ENCODE data around the gene CTNNBIP1. TPM values are rescaled to one million over a fixed set of nuclear protein-coding genes. Genes with fewer than 3 reads are reported as not detected.

CTNNBIP1 gene
- total and polyA plus RNA-seq, 8 donors: 9.4 to 27.3 (median 19.1) TPM

DNA sequence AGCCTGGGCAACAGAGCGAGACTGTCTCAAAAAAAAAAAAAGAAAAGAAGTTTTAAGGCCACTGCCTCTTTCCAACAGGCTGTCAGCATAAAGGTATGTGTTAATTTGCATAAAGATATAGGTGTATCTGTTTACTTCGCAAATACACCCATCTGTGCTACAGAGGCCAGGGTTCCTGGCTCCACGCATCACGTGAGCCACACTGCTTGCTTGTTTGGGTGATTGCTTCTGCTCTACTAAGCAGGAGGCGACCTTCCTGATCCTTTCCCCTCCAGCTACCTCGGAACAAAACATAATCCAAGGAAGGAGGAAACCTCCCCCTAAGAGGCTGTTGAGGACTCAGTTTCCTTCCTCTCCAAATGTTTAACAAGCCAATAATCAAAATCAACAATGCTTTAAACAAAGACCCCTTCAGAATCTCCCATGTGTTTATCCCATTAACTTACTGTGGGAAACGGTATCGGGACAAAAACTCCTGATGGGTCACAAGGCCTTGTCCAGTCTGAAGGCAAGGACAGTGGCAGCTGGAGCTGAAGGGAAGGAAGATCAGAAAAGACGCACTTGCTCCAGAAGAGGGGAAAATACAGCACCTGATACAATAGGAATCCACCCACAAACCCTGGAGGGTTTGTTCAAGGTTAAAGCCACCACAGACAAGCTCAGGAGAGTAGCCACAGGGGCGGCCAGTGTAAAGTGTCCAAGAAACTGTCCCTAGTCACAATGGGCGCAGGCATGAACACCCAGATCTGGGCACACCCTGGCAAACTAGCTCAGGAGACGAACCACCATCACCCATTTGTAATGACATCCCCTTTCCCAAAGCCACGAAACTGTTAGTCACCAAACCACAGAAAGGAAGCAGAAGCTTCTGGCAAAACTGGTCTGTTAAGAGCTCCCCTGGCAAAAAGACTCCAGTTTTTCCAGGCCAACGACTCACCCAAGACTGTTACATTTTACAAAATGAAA is 17.2 kb downstream of the CTNNBIP1 start:
- peak overlapping the region in 2 of 4 donors; percentile 57 to 71 for H3K27ac ChIP-seq
- 35 to 37% methylated on average over 14 of the region's 14 CpGs for WGBS, 2 donors
- peak in 2 of 6 donors; percentile 21 to 30 for DNase-seq
- TF ChIP-seq, protein P1, sequence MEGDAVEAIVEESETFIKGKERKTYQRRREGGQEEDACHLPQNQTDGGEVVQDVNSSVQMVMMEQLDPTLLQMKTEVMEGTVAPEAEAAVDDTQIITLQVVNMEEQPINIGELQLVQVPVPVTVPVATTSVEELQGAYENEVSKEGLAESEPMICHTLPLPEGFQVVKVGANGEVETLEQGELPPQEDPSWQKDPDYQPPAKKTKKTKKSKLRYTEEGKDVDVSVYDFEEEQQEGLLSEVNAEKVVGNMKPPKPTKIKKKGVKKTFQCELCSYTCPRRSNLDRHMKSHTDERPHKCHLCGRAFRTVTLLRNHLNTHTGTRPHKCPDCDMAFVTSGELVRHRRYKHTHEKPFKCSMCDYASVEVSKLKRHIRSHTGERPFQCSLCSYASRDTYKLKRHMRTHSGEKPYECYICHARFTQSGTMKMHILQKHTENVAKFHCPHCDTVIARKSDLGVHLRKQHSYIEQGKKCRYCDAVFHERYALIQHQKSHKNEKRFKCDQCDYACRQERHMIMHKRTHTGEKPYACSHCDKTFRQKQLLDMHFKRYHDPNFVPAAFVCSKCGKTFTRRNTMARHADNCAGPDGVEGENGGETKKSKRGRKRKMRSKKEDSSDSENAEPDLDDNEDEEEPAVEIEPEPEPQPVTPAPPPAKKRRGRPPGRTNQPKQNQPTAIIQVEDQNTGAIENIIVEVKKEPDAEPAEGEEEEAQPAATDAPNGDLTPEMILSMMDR (IDR thresholded peaks at IDR 0.05): no peak
- no peak overlapping the region for H3K4me3 ChIP-seq
- no peaks in the 10 kb centered on the region for H3K9me3 ChIP-seq
- H3K27me3 ChIP-seq: no peaks in the 10 kb centered on the region
- intact Hi-C loops (cut with DNase I): no loop called here
- no peak for FAIRE-seq
- peaks cover 3 to 15% (median 10%) of the 10 kb centered on the region in 3 donors for H3K4me1 ChIP-seq
- H3K36me3 ChIP-seq: no peaks in the 10 kb centered on the region
- peak; percentile 68 to 84 (median 78) for ATAC-seq

GRCh38 chr1:9891207-9891606 is 18.9 kb downstream of the CTNNBIP1 start:
- no peaks in the 10 kb centered on the region for H3K9me3 ChIP-seq
- DNase-seq (peak in 1 of 6 donors; percentile 26), ATAC-seq (no peak), FAIRE-seq (no peak)
- intact Hi-C loops (cut with DNase I): no loop called here
- WGBS, 2 donors: 78 to 82% methylated on average over 5 of the region's 5 CpGs
- TF ChIP-seq, protein P1 (IDR thresholded peaks at IDR 0.05): no peak
- H3K4me3 ChIP-seq: no peak overlapping the region
- H3K27ac ChIP-seq: no peak overlapping the region
- H3K36me3 ChIP-seq: no peaks in the 10 kb centered on the region
- H3K4me1 ChIP-seq: peaks cover 3 to 15% (median 10%) of the 10 kb centered on the region in 3 donors
- H3K27me3 ChIP-seq: no peaks in the 10 kb centered on the region

DNA sequence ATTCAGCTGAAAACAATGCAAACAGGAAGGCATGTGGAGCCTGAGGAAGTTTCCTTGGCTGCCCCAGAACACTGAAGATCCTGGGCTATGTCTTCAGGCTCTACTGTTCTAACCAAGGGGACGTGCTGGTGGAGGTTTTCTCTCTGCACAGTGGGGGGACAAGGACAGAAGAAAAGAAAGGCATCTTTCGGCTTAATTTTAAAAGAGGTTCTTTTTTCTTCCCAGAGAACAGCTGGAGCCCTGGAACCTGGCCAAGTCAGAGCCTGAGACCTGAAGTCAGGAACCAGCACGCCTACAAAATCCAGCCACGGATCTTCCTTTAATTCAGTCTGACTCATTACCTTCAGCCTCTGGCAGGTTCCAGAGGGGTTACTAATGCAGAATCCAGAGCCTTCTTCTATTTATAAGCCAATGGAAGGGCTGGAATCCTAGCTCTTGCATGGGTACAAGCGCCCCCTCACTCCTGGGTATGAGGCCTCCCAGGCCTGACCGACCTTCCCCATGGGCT is 19.8 kb downstream of the CTNNBIP1 start:
- WGBS, 2 donors: 50 to 51% methylated on average over 6 of the region's 6 CpGs
- FAIRE-seq: no peak
- Histone ChIP-seq H3K4me3 (no peak overlapping the region), H3K27ac (peak overlapping the region in 1 of 4 donors; percentile 10), H3K4me1 (peaks cover 3 to 15% (median 10%) of the 10 kb centered on the region in 3 donors), H3K9me3 (no peaks in the 10 kb centered on the region), H3K36me3 (no peaks in the 10 kb centered on the region), H3K27me3 (no peaks in the 10 kb centered on the region)
- peak in 3 of 4 donors; percentile 19 to 33 (median 26) for ATAC-seq
- TF ChIP-seq, protein P1 (IDR thresholded peaks at IDR 0.05): no peak
- peak in 3 of 6 donors; percentile 52 to 81 (median 64) for DNase-seq
- intact Hi-C loops (cut with DNase I): no loop called here

DNA sequence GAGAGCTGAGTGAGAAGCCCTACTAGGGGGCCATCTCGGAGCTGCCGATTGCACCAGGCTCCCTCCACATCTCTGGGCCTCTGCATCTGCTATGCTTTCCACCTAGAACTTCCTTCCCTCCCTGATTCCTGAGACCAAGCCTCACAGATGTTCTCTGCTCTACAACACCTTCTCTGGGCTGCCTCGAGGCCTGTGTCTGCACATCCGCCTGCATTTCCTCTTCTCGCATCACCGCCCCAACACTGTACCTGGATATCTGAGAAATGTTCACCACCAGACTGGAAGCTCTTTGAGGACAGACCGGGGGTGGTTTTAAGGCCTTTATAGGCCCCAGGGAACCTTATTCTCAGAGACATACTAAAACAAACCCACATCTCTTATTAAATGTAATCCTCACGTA is 20.7 kb downstream of the CTNNBIP1 start:
- Histone ChIP-seq H3K27me3 (no peaks in the 10 kb centered on the region), H3K4me3 (no peak overlapping the region), H3K27ac (no peak overlapping the region), H3K4me1 (peaks cover 3 to 15% (median 10%) of the 10 kb centered on the region in 3 donors), H3K9me3 (no peaks in the 10 kb centered on the region), H3K36me3 (no peaks in the 10 kb centered on the region)
- intact Hi-C loops (cut with DNase I): no loop called here
- WGBS, 2 donors: 88 to 92% methylated on average over 8 of the region's 8 CpGs
- no peak for DNase-seq
- FAIRE-seq: no peak
- no peak for ATAC-seq
- TF ChIP-seq, protein P1 (IDR thresholded peaks at IDR 0.05): no peak
